Myocyte (in vitro differentiated cells): ENCODE measurements around the gene NANOS1. TPM values are rescaled to one million over a fixed set of nuclear protein-coding genes. Genes with fewer than 3 reads are reported as not detected.

Experiments used
- DNase-seq: peaks from one replicate; pipeline ENCODE4 v3.0.0-alpha.2; 2012; ENCODE audit warnings: low read depth
- polyA plus RNA-seq: library from polyadenylated mRNA; unstranded; fragments of >200 nt; gene quantifications from one replicate; pipeline ENCODE4 v1.2.1, GENCODE V29; 2012; ENCODE audit warnings: missing spikeins
- total RNA-seq: library from RNA; depleted of rRNA; stranded (reverse); fragments of >200 nt; gene quantifications from 2 replicates; pipeline ENCODE4 v1.2.3, GENCODE V29; 2014

Gene NANOS1
- total RNA-seq: 3.2 and 5.1 TPM in 2 replicates
- polyA plus RNA-seq: 2.1 TPM

DNA sequence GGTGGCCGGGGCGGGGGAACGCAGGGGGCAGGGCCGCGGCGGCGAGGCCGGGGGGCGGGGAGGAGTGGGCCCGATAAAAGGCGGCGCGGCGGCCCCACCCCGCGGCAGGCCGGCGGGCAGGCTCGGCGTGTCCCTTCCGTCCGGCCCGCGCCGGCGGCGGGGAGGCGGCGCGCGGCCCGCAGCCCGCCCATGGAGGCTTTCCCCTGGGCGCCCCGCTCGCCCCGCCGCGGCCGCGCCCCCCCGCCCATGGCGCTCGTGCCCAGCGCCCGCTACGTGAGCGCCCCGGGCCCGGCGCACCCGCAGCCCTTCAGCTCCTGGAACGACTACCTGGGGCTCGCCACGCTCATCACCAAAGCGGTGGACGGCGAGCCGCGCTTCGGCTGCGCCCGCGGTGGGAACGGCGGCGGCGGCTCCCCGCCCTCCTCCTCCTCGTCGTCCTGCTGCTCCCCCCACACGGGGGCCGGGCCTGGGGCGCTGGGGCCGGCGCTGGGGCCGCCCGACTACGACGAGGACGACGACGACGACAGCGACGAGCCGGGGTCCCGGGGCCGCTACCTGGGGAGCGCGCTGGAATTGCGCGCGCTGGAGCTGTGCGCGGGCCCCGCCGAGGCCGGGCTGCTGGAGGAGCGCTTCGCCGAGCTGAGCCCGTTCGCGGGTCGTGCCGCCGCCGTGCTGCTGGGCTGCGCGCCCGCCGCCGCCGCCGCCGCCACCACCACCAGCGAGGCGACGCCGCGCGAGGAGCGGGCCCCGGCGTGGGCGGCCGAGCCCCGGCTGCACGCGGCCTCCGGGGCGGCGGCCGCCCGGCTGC, at the start of gene NANOS1:
NANOS1 (plus strand) TSS at position 102 of the 808 bp plus-strand sequence; CDS start at position 190, 88 bp downstream.
- peak; percentile 24 for DNase-seq

GRCh38 chr10:118980135-118980865, 49.2 kb upstream of the NANOS1 start:
- DNase-seq: peak; percentile 67

GRCh38 chr10:118980870-118981269, 48.6 kb upstream of the NANOS1 start:
- peak; percentile 18 for DNase-seq

DNA sequence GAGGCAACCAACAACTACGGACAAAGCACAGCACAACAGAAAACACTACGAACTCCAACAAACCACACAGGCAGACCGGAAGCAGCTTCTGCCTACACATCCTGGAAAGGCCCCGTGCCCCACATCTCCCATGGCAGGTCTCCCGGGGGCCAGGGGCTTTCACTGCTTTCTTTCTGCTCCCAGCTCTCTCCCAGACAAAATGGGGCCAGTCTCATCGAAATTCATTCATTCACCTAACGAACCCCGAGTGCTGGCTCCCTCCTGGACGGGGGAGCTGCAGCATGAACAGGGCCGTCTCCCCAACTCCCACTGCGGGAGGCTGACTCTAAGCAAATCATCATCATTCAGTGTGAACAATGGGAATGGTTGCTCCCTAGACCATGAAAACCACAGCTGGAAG, 47.6 kb upstream of the NANOS1 start:
- DNase-seq: no peak

DNA sequence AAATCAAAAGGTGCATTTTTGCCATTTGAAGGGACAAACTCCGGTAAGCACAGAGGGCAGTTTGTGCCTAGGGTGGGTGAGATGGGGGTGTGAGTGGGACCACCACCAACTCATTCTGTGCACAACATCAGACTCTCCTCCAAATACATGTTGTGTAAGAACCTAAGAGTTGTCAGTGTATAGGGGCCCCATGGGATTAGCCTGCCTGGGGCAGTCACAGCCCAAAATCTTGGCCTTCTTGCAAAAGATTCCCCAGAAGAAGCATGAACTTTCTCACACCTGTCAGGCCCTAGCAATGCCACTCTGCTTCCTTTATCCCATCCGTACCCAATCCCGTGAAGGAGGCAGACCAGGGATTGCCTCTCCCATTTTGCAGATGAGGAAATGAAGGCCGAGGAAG, 47.1 kb upstream of the NANOS1 start:
- DNase-seq: no peak

- DNase-seq: peak; percentile 88
Observed at GRCh38 chr10:118983263-118983662, 46.3 kb upstream of the NANOS1 start.

GRCh38 chr10:118985576-118985975, 43.9 kb upstream of the NANOS1 start:
- no peak for DNase-seq

GRCh38 chr10:118986815-118987790, 42.4 kb upstream of the NANOS1 start:
- DNase-seq: no peak

- no peak for DNase-seq
Observed at GRCh38 chr10:118990326-118990725, 39.2 kb upstream of the NANOS1 start.

DNA sequence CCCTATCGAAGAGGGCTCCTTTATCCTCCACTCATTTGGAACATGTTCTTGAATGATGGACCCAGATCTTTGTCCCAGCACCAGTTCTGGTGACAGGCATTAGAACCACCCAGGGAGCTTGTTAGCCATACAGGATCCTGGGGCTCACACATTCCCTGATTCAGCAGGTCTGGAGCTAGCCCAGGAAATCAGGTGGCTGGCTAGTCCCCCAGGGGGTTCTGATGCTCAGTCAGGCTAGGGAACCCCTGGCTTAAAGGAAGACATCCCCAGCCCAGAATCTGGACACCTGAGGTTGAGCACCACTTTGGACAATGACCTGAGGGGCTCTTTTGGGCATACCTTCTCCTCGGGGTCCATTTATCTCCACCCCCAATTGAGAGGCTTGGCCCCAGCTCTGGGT, 37.0 kb upstream of the NANOS1 start:
- DNase-seq: no peak

DNA sequence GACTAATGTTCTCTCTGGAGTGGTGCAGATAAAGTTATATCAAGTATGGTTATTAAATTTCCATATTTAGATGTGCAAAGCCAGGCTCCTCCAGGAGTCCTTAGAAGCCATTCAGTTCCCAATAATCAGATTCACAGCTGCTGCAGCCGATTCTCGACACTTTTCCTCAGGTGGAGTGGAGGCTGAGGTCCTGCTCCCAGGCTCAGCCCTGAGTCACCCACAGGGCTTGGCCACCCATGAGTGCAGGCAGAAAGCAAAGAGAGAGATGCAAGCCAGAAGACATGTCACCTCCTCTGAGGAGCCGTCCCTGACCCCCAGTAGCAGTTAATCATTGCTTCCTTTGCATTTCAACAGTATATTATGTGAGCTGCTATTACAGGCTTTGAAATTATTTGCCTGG, 36.3 kb upstream of the NANOS1 start:
- no peak for DNase-seq

GRCh38 chr10:118994321-118994720, 35.2 kb upstream of the NANOS1 start:
- no peak for DNase-seq

DNA sequence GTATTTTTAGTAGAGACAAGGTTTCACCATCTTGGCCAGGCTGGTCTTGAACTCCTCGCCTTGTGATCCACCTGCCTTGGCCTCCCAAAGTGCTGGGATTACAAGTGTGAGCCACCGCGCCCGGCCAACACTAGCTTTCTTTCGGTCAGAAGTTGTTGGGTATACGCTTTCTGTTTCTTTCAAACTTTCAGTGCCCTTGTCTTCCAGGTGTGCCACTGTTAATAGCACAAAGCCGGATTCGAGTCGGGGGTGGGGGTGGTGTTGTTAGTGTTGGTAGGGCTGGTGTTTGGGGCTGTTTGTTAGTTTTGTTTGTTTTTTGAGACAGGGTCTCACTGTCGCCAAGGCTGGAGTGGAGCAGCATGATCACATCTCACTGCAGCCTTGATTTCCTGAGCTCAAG, 33.8 kb upstream of the NANOS1 start:
- no peak for DNase-seq

- DNase-seq: no peak
Observed at GRCh38 chr10:118997379-118997778, 32.1 kb upstream of the NANOS1 start.

GRCh38 chr10:118998183-118998582, 31.3 kb upstream of the NANOS1 start:
- no peak for DNase-seq

DNA sequence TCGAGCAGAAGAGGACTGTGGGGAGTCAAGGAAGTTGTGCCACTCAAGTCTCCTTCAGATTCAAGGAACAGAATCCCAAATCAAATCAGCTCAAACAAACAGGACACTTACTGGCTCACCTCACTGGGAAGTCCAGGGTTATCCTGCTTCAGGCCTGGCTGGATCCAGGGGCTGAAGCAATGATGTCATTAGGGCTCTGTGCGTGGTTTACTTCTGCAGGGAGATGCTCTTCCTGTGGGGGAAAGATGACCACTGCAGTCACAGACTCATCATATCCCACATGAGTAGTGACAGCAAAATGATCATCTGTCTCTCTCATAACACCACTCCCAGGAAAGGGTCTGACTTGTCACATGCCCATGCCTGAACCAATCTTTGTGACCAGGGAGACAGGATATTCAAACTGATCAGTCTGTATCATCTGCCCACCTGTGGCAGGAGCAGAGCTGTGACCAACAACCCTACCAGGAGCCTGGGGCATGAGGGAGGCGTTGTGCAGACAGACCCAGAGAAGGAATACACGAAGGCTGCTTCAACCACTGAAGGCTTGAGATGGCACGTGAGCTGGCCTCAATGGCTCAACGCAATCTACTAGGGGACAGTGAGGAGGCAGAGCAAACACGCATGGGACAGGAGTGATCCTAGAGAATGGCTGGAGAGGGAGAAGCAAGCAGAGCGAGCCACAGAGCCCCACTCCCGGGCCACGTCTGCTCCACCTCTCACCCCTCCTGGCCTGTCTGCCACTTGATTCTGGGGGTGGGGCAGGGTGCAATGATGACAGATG, 27.6 kb upstream of the NANOS1 start:
- DNase-seq: no peak

- DNase-seq: peak; percentile 14
Observed at GRCh38 chr10:119003572-119004289, 25.8 kb upstream of the NANOS1 start.

- DNase-seq: no peak
Observed at GRCh38 chr10:119005362-119006043, 24.0 kb upstream of the NANOS1 start.
